GM12864 (cell line): ENCODE measurements around the gene GABRG3.

ENCODE experiments used
- DNase-seq: peaks from one replicate; pipeline ENCODE4 v3.0.0-alpha.2; 2011; ENCODE audit warnings: low read depth
- H3K4me3 ChIP-seq: 2 replicates; pipeline ENCODE4 v1.5.1; 2011; ENCODE audit warnings: mild to moderate bottlenecking, low read depth, low read length, control low read depth
- TF ChIP-seq, protein P1 (sequence below): IDR thresholded peaks from 2 replicates; pipeline ENCODE4 v1.5.1; 2011; ENCODE audit warnings: low read depth, mild to moderate bottlenecking, moderate library complexity, low read length, control low read depth, inconsistent platforms; ENCODE audit errors: missing control alignments

The GABRG3 gene

DNA sequence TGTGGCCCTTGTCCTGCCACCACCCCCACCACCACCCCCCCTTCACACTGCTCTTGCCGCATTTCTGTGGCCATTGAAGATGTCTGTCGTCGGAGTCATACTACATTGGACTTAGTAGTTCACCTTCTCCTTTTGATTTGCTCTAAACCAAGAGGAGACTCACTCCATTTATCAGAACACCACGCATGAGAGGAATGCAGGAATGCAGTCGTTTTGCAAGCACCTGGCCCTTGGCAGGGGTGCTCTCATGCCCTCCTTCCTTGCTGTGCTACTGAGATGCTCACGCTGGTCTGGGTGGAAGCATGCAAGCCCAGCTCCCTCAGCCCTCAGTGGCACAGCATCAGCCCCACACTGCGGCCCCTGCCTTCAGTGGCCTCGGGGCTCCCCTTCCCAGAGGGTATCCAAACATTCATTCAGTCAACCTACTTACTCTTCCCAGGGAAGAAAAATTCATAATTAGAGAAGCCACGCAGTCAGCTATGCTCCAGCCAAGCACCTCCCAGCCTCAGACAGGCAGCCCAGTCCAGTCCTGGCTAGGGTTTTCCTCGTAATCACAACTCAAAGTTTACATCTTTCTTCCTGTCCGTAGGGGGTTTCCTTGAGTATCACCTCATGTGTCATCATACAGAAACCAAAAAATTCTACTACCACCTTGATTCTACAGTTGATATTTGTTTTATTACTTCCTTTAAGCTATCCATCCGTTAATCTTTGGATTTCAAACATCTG is 520.0 kb downstream of the GABRG3 start:
- no peak overlapping the region for H3K4me3 ChIP-seq
- DNase-seq = no peak
- TF ChIP-seq, protein P1, sequence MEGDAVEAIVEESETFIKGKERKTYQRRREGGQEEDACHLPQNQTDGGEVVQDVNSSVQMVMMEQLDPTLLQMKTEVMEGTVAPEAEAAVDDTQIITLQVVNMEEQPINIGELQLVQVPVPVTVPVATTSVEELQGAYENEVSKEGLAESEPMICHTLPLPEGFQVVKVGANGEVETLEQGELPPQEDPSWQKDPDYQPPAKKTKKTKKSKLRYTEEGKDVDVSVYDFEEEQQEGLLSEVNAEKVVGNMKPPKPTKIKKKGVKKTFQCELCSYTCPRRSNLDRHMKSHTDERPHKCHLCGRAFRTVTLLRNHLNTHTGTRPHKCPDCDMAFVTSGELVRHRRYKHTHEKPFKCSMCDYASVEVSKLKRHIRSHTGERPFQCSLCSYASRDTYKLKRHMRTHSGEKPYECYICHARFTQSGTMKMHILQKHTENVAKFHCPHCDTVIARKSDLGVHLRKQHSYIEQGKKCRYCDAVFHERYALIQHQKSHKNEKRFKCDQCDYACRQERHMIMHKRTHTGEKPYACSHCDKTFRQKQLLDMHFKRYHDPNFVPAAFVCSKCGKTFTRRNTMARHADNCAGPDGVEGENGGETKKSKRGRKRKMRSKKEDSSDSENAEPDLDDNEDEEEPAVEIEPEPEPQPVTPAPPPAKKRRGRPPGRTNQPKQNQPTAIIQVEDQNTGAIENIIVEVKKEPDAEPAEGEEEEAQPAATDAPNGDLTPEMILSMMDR = no peak

GRCh38 chr15:27491666-27492621 is 521.0 kb downstream of the GABRG3 start:
- no peak for DNase-seq
- no peak overlapping the region for H3K4me3 ChIP-seq
- TF ChIP-seq, protein P1 = no peak

GRCh38 chr15:27495963-27496459 is 525.0 kb downstream of the GABRG3 start:
- no peak overlapping the region for H3K4me3 ChIP-seq
- no peak for DNase-seq
- TF ChIP-seq, protein P1 = no peak

GRCh38 chr15:27498700-27499099 is 527.7 kb downstream of the GABRG3 start:
- DNase-seq = no peak
- no peak overlapping the region for H3K4me3 ChIP-seq
- TF ChIP-seq, protein P1 = no peak

GRCh38 chr15:27499191-27499590 is 528.2 kb downstream of the GABRG3 start:
- no peak for DNase-seq
- no peak overlapping the region for H3K4me3 ChIP-seq
- TF ChIP-seq, protein P1 = no peak

GRCh38 chr15:27499719-27500118 is 528.7 kb downstream of the GABRG3 start:
- TF ChIP-seq, protein P1 = no peak
- no peak overlapping the region for H3K4me3 ChIP-seq
- no peak for DNase-seq
